Activated CD4-positive, alpha-beta T cell treated with anti-CD3 and anti-CD28 coated beads for 24 hours (primary cell): Measurements from ENCODE around the gene BPGM.

ENCODE experiments used
- DNase-seq, 2 donors: peaks; one replicate each; pipeline ENCODE4 v3.0.0-alpha.2; 2020; ENCODE audit warnings: low read depth in 2 of 2

The BPGM gene

GRCh38 chr7:134697205-134697886 lies 50.7 kb downstream of the BPGM start:
- DNase-seq, result no peak

- DNase-seq, result no peak
Observed at GRCh38 chr7:134698481-134698880, 51.8 kb downstream of the BPGM start.

- no peak for DNase-seq
Observed at GRCh38 chr7:134699021-134699818, 52.6 kb downstream of the BPGM start.

- no peak for DNase-seq
Observed at GRCh38 chr7:134699899-134700298, 53.2 kb downstream of the BPGM start.

- no peak for DNase-seq
Observed at GRCh38 chr7:134701272-134701671, 54.6 kb downstream of the BPGM start.

- DNase-seq, result no peak
Observed at GRCh38 chr7:134702366-134703240, 56.0 kb downstream of the BPGM start.

- no peak for DNase-seq
Observed at GRCh38 chr7:134703241-134703594, 56.6 kb downstream of the BPGM start.

GRCh38 chr7:134703782-134704181 lies 57.1 kb downstream of the BPGM start:
- no peak for DNase-seq

GRCh38 chr7:134704827-134705226 lies 58.2 kb downstream of the BPGM start:
- no peak for DNase-seq

GRCh38 chr7:134705716-134706115 lies 59.1 kb downstream of the BPGM start:
- DNase-seq, result no peak

GRCh38 chr7:134706468-134706867 lies 59.8 kb downstream of the BPGM start:
- DNase-seq, result no peak

GRCh38 chr7:134707663-134708378 lies 61.2 kb downstream of the BPGM start:
- no peak for DNase-seq

GRCh38 chr7:134708692-134709091 lies 62.0 kb downstream of the BPGM start:
- DNase-seq, result no peak

- no peak for DNase-seq
Observed at GRCh38 chr7:134709197-134709596, 62.5 kb downstream of the BPGM start.

- no peak for DNase-seq
Observed at GRCh38 chr7:134710511-134710853, 63.8 kb downstream of the BPGM start.

GRCh38 chr7:134710854-134711624 lies 64.4 kb downstream of the BPGM start:
- DNase-seq, result peak; percentile 7 to 22

GRCh38 chr7:134712196-134712595 lies 65.5 kb downstream of the BPGM start:
- DNase-seq, result no peak

- no peak for DNase-seq
Observed at GRCh38 chr7:134714470-134715205, 68.0 kb downstream of the BPGM start.

- DNase-seq, result no peak
Observed at GRCh38 chr7:134718211-134718875, 71.7 kb downstream of the BPGM start.
